Measurements from ENCODE around the gene TSPOAP1.

Gene TSPOAP1

GRCh38 chr17:58315281-58315711 is 13.3 kb downstream of the TSPOAP1 start:
- peak in 1 of 2 donors; percentile 5 for DNase-seq

DNA sequence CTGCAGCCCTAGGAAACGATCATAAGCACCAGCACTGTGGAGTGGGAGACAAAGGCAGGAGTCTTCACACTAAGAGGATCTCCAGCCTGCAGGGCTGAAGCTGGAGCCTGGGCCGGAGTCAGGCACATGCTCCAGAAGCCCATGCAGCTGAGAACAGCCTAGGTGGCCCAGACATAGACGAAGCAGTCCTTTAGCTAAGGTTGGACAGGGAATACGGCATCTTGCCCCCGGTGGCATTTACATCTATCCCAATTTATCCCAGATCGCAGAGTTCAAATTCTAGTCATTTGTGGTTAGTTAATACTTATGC is 13.9 kb downstream of the TSPOAP1 start:
- peak in 1 of 2 donors; percentile 6 for DNase-seq

DNA sequence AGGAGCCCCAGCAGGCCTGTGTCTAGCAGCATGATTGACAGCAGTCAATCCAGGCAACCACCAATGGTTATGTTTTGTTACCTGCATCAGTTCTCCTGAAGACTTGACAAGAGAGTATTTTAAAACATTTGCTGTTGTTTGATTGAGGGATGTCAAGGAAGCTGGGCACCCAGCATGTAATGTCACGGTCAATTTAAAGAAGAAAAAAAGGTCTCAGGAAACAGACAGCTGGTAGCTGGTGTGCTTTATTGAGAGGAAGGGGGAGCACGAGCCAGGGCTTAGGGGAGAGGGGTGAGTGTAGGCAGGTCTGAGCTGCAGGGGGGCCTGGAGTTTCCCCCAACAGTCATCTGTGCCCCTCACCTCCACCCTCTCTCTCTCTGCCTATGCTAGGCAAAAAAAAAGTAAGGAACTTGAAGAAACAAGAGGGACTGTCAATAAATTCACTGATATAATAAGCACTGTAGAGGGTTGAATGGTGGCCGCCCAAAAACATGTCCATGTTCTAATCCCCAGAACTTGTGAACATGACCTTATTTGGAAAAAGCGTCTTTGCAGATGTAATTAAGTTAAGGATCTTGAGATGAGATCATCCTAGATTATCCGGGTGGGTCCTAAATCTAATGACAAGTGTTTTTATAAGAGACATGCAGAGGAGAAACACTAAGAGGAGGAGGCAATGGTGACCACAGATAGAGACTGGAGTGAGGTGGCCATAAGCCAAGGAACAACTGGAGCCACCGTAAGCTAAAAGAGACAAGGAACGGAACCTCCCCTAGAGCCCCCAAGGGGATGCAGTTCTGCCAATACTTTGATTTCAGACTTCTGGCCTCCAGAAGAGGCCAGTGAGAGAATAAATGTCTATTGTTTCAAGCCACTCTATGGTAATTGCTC is 14.5 kb downstream of the TSPOAP1 start:
- DNase-seq: no peak

GRCh38 chr17:58312829-58313228 is 15.8 kb downstream of the TSPOAP1 start:
- DNase-seq: no peak

DNA sequence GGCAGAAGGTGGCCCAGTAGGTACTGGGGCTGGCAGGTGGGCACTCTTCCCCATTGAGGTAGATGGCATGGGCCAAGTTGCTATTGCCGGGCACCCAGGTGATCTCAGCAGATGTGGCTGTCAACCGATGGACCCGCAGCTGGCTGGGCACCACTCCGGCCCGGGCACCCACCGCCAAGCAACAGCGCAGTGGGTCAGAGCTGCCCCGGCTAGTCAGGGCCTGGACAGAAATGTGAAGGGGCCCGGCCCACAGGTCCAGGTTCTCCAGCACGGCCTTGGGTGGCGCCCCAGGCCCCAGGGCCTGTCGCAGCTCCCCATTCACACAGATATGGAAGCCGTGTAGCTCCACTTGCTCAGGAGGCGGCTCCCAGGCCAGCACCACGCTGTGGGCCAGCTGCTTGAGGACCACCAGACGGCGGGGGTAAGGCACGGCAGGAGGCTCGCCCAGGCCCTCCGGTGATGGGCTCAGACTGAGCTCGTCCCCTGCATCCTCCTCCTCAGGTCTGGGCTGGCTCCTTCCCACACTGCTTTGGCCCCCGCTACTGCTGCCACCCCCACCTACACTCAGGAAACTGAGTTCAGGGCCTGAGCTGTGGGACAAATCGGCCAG is 16.5 kb downstream of the TSPOAP1 start:
- peak in 1 of 2 donors; percentile 8 for DNase-seq

GRCh38 chr17:58311429-58311894 is 17.1 kb downstream of the TSPOAP1 start:
- DNase-seq: no peak

DNA sequence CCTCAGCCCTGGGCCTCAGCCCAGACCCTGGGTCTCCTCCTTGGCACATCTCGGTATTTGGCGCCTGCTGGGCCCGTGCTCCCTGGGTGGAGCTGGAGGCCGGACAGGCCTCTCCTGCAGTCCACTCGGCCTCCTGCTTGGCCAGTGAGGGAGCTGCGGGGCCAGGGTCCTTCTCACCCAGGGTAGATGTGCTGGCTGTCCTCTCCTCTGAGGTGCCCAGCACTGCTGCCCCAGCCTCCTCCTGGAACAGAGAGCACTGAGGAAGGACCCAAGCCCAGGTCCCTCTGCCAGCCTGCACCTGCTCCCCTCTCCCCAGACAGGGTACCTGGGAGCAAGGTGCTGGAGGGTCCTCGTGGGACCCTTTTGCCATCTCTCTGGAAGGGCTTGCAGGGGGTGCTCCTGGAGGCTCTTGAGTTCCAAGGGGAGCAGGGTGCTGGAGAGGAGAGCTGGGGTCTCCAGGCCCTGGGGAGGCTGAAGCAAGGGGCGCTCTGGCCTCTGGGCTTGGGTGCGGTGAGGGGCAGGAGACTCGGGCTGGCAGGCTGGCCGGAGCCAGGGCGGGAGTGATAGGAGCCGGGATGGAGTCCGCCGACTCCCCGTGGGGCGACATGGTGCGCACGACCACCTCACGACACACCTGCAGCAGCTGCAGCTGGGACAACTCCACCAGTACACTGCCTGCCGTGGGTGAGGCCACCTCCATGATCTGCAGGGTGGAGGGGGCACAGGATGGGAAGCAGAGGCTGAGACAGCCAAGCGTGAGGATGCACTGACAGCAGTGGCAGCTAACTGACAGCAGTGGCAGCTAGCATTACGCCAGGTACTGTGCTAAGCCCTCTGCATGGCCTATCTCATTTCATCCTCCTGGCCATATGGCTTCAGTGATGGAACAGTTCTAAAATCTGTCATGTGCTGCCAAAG is 17.8 kb downstream of the TSPOAP1 start:
- peak in 1 of 2 donors; percentile 8 for DNase-seq

DNA sequence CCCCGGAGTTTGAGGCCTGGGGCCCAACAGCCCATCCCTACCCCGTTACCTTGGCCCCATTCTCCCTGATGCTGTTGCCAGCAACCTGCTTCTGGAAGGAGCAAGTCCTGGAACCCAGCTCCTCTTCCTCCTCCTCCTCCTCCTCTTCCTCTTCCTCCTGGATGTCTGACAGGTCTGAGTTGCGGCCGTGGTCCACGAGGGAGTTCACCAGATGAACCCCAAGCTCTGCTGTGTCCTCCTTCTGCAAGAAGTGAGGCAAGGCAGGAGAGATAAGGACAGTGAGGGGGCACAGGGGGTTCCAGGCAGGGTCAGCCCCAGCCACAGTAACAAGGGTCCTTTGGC is 18.7 kb downstream of the TSPOAP1 start:
- DNase-seq: no peak

DNA sequence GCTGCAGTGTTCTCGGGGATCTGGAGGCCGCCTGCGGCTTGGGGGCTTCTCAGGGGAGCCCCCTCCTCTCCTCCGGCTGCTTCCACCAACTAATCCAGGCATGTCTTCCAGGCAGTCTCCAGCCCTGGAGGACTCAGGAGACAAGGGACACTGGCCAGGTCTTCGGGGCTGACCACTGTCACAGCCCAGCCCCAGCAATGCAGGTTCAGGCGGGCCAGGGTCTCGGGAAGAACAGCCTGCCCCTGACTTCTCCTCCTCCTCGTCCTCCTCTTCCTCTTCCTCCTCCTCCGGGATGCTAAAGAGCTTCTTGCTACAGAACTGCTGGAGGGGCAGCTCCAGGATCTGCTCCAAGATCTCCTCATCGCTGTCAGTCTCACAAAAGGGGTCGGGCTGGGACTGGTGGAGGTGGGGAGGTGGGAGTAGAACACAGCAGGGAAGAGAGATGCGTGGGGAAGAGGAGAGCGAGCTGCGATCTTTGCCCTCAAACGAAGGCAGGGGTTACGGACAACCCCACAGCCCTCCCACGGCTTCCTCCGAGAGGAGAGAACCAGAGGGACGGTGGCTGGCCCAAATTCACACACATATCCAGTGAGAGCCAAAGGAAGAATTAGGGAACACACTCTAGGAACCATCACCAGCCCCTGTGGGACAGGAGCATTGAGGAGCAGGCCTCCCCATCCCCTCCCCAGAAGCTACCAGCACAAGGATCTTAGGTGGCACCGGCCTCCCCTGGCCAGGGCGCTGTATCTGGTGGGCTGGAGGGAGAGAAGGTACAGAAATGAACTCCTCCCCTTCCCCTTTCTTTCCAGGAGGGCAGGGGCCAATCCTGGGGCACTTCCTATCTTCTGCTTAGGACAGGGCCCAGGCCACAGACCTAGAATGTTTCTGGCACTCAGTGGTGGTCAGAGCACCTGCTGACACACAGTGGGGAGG is 19.3 kb downstream of the TSPOAP1 start:
- peak in 1 of 2 donors; percentile 9 for DNase-seq

- peak in 1 of 2 donors; percentile 20 for DNase-seq
These were observed 20.2 kb downstream of the TSPOAP1 start for GRCh38 chr17:58308173-58308984.

- DNase-seq: peak in 1 of 2 donors; percentile 9
These were observed 21.0 kb downstream of the TSPOAP1 start for GRCh38 chr17:58307468-58308172.

DNA sequence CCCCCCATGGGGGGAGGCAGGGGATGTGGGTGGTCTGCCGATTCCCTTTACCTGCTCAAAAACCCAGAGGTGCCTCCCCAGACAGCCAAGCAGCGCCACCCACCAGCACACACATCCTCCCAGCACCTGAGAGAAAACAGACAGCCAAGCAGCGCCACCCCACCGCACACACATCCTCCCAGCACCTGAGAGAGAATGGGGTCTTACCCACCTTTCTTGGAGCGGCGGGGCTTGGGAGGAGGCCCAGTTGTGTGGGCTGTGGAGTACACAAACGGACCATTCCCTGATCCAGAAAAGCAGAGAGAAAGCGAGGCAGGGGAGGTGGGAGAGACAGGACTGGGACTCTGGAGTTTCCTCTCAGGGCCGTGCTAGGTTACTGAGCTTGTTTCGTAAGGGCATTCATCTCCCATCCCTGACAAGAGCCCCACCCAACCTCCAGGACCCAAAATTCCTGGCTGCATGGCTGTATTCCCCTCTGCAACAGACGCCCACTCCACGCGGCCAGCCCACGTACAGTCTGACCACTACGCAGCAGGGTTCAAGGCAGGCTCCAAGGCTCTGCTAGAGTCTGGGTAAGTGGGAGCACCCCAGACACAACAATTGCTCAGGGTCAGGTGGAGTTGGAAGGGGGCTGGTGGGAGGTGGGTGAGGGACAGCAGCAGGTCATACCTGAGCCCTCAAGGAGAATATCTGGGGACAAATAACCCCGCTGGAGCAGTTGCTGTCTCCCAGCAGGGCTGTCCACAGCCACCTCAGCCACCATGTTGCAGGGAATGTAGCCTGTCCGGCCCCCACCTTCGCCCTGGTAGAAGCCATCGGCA is 22.3 kb downstream of the TSPOAP1 start:
- no peak for DNase-seq

DNA sequence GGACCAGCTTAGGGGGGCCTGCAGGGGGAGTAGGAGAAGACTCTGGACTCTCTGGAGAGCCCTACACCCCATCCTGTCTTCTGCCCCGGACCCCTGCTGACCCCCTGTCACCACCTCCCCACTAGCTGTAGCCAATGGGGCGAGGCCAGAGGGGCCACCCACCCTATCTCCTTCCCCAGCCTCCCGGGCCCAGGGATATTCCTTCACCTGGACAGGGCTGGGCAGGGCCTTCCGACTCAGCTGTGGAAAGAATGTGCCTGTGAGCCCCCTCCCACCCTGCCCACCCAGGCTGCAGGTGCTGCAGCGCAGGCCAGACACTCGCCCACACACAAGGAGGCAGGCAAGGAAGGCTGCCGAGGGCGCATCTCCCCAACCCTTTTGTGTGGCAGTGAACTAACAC is 23.0 kb downstream of the TSPOAP1 start:
- DNase-seq: peak in 1 of 2 donors; percentile 9

DNA sequence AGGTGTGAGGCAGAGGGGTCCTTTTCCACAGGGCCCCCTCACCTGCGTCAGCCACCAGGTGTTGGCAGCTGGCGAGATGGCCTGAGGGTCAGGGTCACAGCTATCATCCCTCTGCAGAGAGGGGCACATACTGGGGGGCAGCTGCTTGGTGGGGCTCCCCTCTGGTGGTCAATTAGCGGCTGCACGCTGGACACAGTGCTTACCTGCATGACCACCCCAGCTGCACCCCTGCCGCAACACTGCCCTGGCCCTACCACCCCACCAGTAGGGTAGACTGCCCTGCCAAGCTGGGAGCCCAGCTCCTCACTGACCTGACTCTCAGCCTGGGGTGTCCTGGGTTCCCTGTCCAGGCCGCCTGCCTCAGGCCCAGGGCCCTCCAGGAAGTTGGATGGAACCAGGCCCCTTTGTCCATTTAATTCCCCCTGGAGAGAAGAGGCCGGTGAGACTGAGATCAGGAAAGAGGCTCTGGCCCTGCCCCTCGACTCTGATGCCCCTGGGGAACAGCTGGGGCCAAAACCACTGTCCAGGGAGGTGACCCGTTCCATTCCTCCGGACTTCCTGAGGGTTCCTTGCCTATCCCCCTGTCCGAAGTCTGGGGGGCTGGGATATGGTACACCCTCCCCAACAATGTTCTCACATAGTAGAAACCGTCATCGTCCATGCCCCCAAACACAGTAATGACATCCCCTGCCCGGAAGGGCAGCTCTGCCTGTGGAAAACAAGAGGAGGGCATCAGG is 23.7 kb downstream of the TSPOAP1 start:
- DNase-seq: peak in 1 of 2 donors; percentile 10

GRCh38 chr17:58303971-58304749 is 24.4 kb downstream of the TSPOAP1 start:
- DNase-seq: peak; percentile 65 to 69

DNA sequence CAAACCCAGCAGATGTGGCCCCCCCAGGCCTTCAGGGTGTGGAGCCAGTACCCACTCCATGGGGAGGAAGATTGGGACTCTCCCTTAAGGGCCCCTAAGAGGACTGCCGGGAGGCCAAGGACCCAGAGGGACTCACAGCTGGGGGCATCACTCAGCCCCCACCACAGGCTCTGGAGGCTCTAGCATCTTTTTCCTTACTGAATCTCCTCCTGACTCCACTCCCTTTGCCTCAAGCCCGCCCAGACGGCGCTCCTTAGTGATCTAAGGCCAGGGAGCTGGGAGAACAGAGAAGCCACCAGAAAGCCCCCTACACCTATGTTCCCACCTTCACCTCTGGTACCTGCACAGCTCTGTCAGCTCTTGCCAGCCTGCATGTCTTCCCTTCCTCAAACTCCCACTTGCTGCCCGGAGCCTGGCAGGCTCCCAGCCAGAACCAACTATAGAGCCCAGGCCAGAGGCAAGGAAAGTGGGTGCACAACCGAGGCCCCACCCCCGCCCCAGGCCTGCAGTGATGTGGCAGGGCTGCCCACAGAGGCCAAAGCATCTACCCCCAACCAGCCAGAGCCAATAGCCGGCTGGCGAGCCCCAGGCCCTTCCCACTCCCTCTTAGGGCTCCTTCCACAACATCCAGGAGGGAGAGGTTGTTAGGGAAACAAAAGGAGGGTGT is 25.5 kb downstream of the TSPOAP1 start:
- peak in 1 of 2 donors; percentile 10 for DNase-seq

DNA sequence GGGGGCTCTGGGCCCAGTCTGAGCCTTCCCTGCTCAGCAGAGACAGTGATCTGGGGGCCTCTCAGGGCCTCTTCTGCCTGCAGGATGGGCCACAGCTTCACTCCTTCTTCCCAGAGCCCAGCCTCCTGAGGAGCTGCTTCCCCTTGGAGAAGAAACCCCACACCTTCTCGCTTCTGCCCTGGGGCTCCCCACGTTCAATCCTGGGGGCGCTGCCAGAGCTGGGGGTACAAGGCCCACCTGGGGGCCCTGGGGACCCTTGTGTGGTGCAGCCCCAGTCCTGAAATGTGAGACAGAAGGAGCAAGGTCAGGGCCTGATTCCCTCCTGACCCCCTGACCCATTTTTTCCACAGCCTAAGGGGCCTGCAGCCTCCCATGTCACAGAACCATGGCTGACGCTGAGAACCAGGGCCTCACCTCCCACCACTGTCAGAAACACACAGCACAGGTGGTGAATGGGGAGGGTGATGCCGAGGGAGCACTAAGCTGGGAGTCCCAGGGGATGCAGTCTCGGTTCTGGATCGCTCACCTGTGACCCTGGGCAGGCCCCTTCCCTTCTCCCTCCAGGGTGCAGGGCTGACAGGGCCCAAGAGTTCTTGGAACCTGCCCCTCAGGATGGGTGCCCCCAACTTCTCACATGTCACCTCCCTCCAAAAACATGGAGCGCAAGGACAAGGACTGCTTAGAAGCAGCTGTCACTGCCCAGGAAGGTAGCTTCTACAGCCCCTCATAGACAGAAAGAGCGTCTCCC is 26.2 kb downstream of the TSPOAP1 start:
- DNase-seq: no peak

Measured in CD4-positive, alpha-beta T cell treated with Interleukin-4 for 1 hour (primary cell).